ENCODE data around the gene ZNF773. TPM values are rescaled to one million over a fixed set of nuclear protein-coding genes. Genes with fewer than 3 reads are reported as not detected.
"Not testable (repeated sequence)": the region's sequence is repeated elsewhere in the genome, so short reads cannot be mapped to it uniquely, and the experiment has no call there.

Gene ZNF773
- total and polyA plus RNA-seq, 9 donors: 6.8 to 16.3 (median 8.7) TPM

DNA sequence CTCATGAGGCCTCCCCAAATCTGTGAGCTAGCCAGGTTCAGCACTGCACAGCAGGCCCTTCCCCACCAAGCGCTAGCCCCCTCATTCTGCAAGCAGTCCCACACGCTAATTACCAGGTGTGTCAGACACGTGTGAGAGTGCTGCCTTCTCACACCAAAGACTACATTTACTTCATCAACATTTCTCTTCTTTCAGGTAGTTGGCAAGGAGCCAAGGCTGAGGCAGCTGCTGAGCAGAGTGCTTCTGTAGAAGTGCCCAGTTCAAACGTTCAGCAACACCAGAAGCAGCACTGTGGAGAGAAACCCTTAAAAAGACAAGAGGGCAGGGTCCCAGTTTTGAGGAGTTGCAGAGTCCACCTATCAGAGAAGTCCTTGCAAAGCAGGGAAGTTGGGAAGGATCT, 6.4 kb downstream of the ZNF773 start:
- Histone ChIP-seq H3K4me1 (ENCODE audit: insufficient read depth) (no peaks in the 10 kb centered on the region), H3K36me3 (no peaks in the 10 kb centered on the region), H3K27me3 (no peaks in the 10 kb centered on the region), H3K9me3 (peaks cover 0 to 44% of the 10 kb centered on the region in 2 donors), H3K4me3 (no peak overlapping the region), H3K27ac (no peak overlapping the region)
- TF ChIP-seq, protein P1, sequence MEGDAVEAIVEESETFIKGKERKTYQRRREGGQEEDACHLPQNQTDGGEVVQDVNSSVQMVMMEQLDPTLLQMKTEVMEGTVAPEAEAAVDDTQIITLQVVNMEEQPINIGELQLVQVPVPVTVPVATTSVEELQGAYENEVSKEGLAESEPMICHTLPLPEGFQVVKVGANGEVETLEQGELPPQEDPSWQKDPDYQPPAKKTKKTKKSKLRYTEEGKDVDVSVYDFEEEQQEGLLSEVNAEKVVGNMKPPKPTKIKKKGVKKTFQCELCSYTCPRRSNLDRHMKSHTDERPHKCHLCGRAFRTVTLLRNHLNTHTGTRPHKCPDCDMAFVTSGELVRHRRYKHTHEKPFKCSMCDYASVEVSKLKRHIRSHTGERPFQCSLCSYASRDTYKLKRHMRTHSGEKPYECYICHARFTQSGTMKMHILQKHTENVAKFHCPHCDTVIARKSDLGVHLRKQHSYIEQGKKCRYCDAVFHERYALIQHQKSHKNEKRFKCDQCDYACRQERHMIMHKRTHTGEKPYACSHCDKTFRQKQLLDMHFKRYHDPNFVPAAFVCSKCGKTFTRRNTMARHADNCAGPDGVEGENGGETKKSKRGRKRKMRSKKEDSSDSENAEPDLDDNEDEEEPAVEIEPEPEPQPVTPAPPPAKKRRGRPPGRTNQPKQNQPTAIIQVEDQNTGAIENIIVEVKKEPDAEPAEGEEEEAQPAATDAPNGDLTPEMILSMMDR (IDR thresholded peaks at IDR 0.05): no peak
- no peak for TF ChIP-seq EP300 (IDR thresholded peaks at IDR 0.05)
- no peak for TF ChIP-seq POLR2A (IDR thresholded peaks at IDR 0.05)
- no peak for DNase-seq
- intact Hi-C loops (cut with DNase I): no loop called here
- WGBS, 3 donors: 66 to 90% (median 79%) methylated on average over 4 of the region's 4 CpGs

DNA sequence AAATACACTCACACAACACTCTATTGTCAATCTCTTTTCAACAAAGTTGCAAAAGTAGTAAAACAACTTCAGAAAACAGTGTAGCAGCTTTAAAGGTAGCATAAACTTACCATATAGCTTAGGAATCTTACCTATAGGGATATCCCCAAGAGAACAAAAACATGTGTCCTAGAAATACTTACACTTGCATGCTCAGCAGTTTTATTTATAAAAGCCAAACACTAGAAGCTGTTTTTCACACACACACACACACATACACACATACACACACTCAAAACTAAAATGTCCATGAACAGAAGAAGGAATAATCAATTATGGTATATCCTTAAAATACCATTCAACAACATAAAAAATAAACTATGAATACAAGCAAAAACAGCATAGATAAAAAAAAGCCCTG, 11.7 kb downstream of the ZNF773 start:
- H3K27me3 ChIP-seq: no peaks in the 10 kb centered on the region
- H3K4me3 ChIP-seq: no peak overlapping the region
- H3K36me3 ChIP-seq: no peaks in the 10 kb centered on the region
- intact Hi-C loops (cut with DNase I): no loop called here
- H3K27ac ChIP-seq: no peak overlapping the region
- no peaks in the 10 kb centered on the region for H3K4me1 ChIP-seq (ENCODE audit: insufficient read depth)
- DNase-seq: no peak
- TF ChIP-seq, protein P1 (IDR thresholded peaks at IDR 0.05): no peak
- no peak for TF ChIP-seq POLR2A (IDR thresholded peaks at IDR 0.05)
- TF ChIP-seq EP300 (IDR thresholded peaks at IDR 0.05): no peak
- H3K9me3 ChIP-seq: peaks cover 0 to 33% of the 10 kb centered on the region in 2 donors

DNA sequence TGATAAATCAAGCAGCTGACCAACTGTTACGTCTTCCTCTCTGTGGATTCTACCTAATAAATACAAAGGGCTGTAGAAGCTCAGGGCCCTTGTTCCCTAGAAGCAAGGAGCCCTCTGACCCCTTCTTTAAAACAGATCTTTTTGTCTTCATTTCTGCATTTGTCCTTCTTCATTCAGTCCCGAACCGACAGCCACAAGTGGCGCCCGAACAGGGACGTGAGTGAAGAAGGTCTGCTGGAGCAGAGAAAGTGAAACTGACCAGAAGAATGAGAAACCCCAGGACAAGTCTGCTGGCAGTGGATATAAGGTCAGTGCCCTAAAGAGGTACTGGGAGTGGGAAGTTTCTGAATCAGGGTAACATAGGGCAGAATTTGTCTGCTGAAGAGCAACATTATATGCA, 13.1 kb downstream of the ZNF773 start:
- no peak for TF ChIP-seq EP300 (IDR thresholded peaks at IDR 0.05)
- TF ChIP-seq POLR2A (IDR thresholded peaks at IDR 0.05): no peak
- TF ChIP-seq, protein P1 (IDR thresholded peaks at IDR 0.05): no peak
- WGBS, 3 donors: 93 to 96% (median 93%) methylated on average over 6 of the region's 6 CpGs
- peaks cover 0 to 23% of the 10 kb centered on the region in 2 donors for H3K9me3 ChIP-seq
- intact Hi-C loops (cut with DNase I): no loop called here
- H3K4me1 ChIP-seq (ENCODE audit: insufficient read depth): no peaks in the 10 kb centered on the region
- H3K27ac ChIP-seq: no peak overlapping the region
- H3K27me3 ChIP-seq: no peaks in the 10 kb centered on the region
- DNase-seq: no peak
- H3K4me3 ChIP-seq: no peak overlapping the region
- no peaks in the 10 kb centered on the region for H3K36me3 ChIP-seq

DNA sequence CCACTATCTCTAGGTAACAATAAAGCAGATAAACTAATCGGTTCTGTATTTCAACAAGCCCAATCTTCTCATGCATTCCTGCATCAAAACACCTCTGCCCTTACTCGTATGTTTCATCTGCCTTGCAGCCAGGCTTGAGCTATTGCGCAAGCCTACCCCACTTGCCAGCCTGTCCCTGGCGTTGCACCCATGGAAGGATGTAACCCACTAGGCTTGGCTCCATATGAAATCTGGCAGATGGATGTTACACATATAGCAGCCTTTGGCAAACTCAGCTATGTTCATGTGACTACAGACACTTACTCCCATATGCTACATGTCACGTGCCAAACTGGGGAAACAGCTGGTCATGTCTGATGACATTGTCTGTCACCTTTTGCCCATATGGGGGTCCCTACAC, 15.5 kb downstream of the ZNF773 start:
- Histone ChIP-seq H3K27ac (no peak overlapping the region), H3K9me3 (peaks cover 0 to 23% of the 10 kb centered on the region in 2 donors), H3K4me1 (ENCODE audit: insufficient read depth) (no peaks in the 10 kb centered on the region), H3K4me3 (no peak overlapping the region), H3K36me3 (no peaks in the 10 kb centered on the region), H3K27me3 (no peaks in the 10 kb centered on the region)
- intact Hi-C loops (cut with DNase I): no loop called here
- TF ChIP-seq, protein P1 (IDR thresholded peaks at IDR 0.05): no peak
- TF ChIP-seq EP300 (IDR thresholded peaks at IDR 0.05): no peak
- no peak for TF ChIP-seq POLR2A (IDR thresholded peaks at IDR 0.05)
- WGBS, 3 donors: 84 to 97% (median 95%) methylated on average over 5 of the region's 5 CpGs
- DNase-seq: no peak

DNA sequence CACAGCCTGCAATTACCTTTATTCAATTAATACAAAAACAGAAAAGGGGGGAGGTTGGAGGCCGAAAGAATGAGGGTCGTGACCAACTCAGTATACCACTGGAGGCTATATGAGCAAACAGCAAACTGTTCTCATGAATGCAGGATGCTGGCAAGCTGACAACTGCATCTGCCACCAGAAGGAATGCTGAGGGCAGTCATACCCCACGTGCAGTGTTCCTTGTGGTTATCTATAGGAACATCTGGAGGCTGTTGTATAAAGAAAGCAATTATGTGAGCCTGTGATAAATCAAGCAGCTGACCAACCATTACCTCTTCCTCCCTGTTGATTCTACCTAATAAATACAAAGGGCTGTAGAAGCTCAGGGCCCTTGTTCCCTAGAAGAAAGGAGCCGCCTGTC, 18.3 kb downstream of the ZNF773 start:
- H3K9me3 ChIP-seq: peaks cover 0 to 20% of the 10 kb centered on the region in 2 donors
- intact Hi-C loops (cut with DNase I); H3K27ac ChIP-seq; H3K27me3 ChIP-seq; H3K36me3 ChIP-seq; H3K4me1 ChIP-seq (ENCODE audit: insufficient read depth); H3K4me3 ChIP-seq; DNase-seq: not testable (repeated sequence)
- WGBS, 3 donors: 78 to 86% (median 85%) methylated on average over 4 of the region's 4 CpGs

All from ovary (tissue), 9 donors.